AG09319 (cell line): ENCODE results near the gene CRIM1.

Experiments
- DNase-seq: peaks from one replicate; pipeline ENCODE4 v3.0.0-alpha.2; 2010; ENCODE audit warnings: low read depth; ENCODE audit errors: extremely low read depth
- CTCF ChIP-seq: IDR thresholded peaks from 2 replicates; pipeline ENCODE4 v1.5.1; 2011; ENCODE audit warnings: low read depth, mild to moderate bottlenecking, inconsistent platforms, low read length, moderate library complexity

The CRIM1 gene

GRCh38 chr2:36482576-36483214 is 127.1 kb downstream of the CRIM1 start:
- no peak for TF ChIP-seq CTCF
- DNase-seq: no peak

GRCh38 chr2:36483290-36483689 is 127.7 kb downstream of the CRIM1 start:
- no peak for TF ChIP-seq CTCF
- no peak for DNase-seq

DNA sequence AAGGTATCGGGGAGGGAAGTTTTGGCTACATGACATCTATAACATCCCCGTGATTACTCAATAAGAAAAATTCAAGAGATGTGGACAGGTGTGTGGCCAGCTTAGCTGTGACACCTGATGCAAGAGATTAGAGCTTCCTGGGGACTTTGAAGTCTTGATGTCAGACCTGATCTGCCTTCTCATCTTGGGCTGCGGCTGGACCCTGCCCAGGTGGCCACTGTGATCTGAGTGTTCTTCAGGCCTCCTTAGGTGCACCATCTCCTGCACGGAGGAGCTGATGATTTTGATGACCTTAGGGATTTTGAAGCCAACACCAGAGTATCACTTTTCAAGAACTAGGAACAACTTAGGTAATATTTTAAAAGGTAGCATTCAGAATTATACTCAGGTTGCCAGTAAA is 128.9 kb downstream of the CRIM1 start:
- DNase-seq: no peak
- no peak for TF ChIP-seq CTCF

GRCh38 chr2:36485521-36485920 is 129.9 kb downstream of the CRIM1 start:
- TF ChIP-seq CTCF: no peak
- DNase-seq: no peak

DNA sequence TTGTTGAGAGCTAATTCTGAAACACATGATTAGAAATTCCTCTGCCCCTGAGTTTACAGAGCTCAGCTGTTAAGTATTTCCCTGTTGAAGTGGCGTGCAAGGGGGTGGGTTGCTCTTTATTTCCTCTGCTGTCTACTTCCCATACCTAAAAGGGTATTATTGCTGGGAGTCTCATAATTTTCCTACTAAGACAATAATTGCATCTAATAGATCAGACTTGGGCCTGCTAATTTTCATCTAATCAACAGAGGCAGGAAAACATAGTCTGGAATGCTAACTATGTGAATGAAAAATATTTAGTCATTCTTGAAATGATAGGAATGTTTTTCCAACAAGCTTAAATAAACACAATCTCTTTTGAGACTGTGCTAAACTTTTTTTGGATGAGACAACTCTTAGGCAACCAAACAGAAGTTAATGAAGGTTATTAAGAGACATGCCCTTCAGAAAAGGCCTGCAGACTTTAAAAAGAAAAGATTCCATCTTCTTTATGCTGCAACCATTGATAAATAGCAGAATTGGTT is 131.0 kb downstream of the CRIM1 start:
- DNase-seq: no peak
- no peak for TF ChIP-seq CTCF

- no peak for TF ChIP-seq CTCF
- no peak for DNase-seq
Measured at GRCh38 chr2:36487947-36488346, 132.4 kb downstream of the CRIM1 start.

DNA sequence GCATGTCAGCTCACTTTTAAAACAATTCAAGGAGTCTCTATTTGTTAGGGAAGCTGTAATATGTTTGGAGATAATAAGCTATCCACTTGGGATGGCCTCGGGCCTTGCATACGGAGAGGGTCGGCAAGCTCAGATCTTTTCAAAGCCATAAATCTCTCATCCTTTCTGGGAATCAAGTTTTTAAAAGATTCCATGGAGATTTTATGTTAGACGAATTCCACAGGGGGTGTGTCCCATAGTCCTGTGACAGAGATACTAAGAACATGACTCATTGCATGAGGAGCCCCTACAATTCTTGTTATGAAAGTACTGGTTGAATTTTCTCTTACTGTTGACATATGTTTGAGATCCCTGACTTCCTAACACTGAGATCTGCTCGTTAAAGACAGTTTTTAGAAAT is 133.7 kb downstream of the CRIM1 start:
- DNase-seq: no peak
- no peak for TF ChIP-seq CTCF
